Heart left ventricle (tissue), 16 donors: ENCODE results near the gene NANOS2. TPM values are rescaled to one million over a fixed set of nuclear protein-coding genes. Genes with fewer than 3 reads are reported as not detected.

Experiments used
- ATAC-seq, 4 donors: fragments of 200-7000 bp; cut with Tn5 transposase; one replicate each; pipeline ENCODE4 v1.9.1; 2020 to 2022; ENCODE audit warnings: moderate library complexity in 4 of 4, mild to moderate bottlenecking in 3 of 4, moderate number of reproducible peaks in 1 of 4
- DNase-seq, 5 donors: peaks; one replicate each; pipeline ENCODE4 v3.0.0-alpha.2; 2020
- H3K27ac ChIP-seq, 12 donors: fragments of 200-600 bp; sonication (generic) in 4 of 12; one replicate each; pipeline versions ENCODE4 v1.5.0 to v1.8.0; 2016 to 2022; ENCODE audit warnings: mild to moderate bottlenecking in 2 of 12
- H3K27me3 ChIP-seq, 9 donors: fragments of 200-600 bp; sonication (generic) in 2 of 9; one replicate each; pipeline versions ENCODE4 v1.5.1 to v1.8.0; 2016 to 2022; ENCODE audit warnings: mild to moderate bottlenecking in 3 of 9
- H3K36me3 ChIP-seq, 9 donors: fragments of 200-600 bp; sonication (generic) in 2 of 9; one replicate each; pipeline versions ENCODE4 v1.5.0 to v1.8.0; 2018 to 2022; ENCODE audit warnings: mild to moderate bottlenecking in 2 of 9
- H3K4me1 ChIP-seq, 12 donors: fragments of 200-600 bp; sonication (generic) in 4 of 12; one replicate each; pipeline versions ENCODE4 v1.5.0 to v1.8.0; 2016 to 2022; ENCODE audit warnings: mild to moderate bottlenecking in 3 of 12
- H3K4me3 ChIP-seq, 12 donors: fragments of 200-600 bp; sonication (generic) in 4 of 12; one replicate each; pipeline versions ENCODE4 v1.5.0 to v1.8.0; 2017 to 2022; ENCODE audit warnings: mild to moderate bottlenecking in 9 of 12, moderate library complexity in 4 of 12
- H3K9me3 ChIP-seq, 12 donors: fragments of 200-600 bp; sonication (generic) in 4 of 12; one replicate each; pipeline versions ENCODE4 v1.5.0 to v1.8.0; 2016 to 2022; ENCODE audit warnings: mild to moderate bottlenecking in 1 of 12
- POLR2A ChIP-seq, 2 donors: fragments of 450-650 bp; IDR thresholded peaks; one replicate each; pipeline ENCODE4 v1.6.1; 2017; ENCODE audit warnings: antibody characterized with exemption in 2 of 2, mild to moderate bottlenecking in 2 of 2, moderate library complexity in 2 of 2
- WGBS, 4 donors: extraction: QIAGEN DNeasy Blood & Tissue Kit in 2 of 4; methylation state at CpG; one replicate each; pipeline versions ENCODE4 v1.1.5 to v1.1.7; 2013 to 2018; 5-methylcytosine and 5-hydroxymethylcytosine counted together
- intact Hi-C, 10 donors: fragments of 100-400 bp; cut with DNase I; formaldehyde crosslinking; loops; one replicate each; pipeline versions ENCODE4 v1.11.1 to v1.14.2; 2022
- polyA plus RNA-seq, 2 donors: library from polyadenylated mRNA; stranded (reverse); fragments of 200-250 nt; gene quantifications; one replicate each; pipeline ENCODE4 v1.2.3, GENCODE V29; 2013
- total RNA-seq, 9 donors: library from RNA; depleted of rRNA in 2 of 9; stranded (reverse); fragments of >200 nt in 2 of 9; fragmentation: NEBNext Ultra II Directional in 3 of 9; extraction: Animal tissue kit (Norgen Biotek cat#: 25700) in 3 of 9; gene quantifications; one replicate each; pipeline versions ENCODE4 v1.1.0 to v1.2.4, GENCODE V29; 2016 to 2023
- TF ChIP-seq, protein P1 (sequence below), 12 donors: fragments of 200-600 bp; sonication (generic) in 4 of 12; IDR thresholded peaks; one replicate each; pipeline versions ENCODE4 v1.5.0 to v1.8.0; 2018 to 2022; ENCODE audit warnings: antibody characterized with exemption in 12 of 12, mild to moderate bottlenecking in 5 of 12
- donor health status: ischemic (EF 13 %, LVEDD 7.1; RV severe dilation, severe dysfunction).
- donor health status: healthy with polysubstance abuse.
- donor health status: DM: no; HTN: yes; CAD: no.
- donor health status: DM: no; HTN: no; CAD: no.
- donor health status: ischemic (EF 25% LVEDD 6.9; RV normal size, moderate dysfunction).
- donor health status: ischemic (EF 25% LVEDD 5.7; RV mildly dilated, moderate dysfunction).
- donor health status: healthy.
- donor health status: DM: yes; HTN: yes; CAD: no.
- donor health status: ischemic (EF 35%, LVEDD 5.7; RV mildly dilated, moderate dysfunction).
- donor health status: nonischemic (EF 11% LVEDD 7.7; RV severe dilation, severe dysfunction).
- donor health status: DM: yes; HTN: yes; CAD: no.
- donor health status: PGD.
- donor health status: ischemic (EF 29% LVEDD 5.4; RV normal size, mild dysfunction).
- donor health status: nonischemic (EF 23%, LVEDD 6.1; RV moderate dilation, normal function).

Gene NANOS2
- total and polyA plus RNA-seq, 11 donors = not detected

- peaks cover 0 to 13% (median 5%) of the 10 kb centered on the region in 9 donors for H3K36me3 ChIP-seq
- 32 to 39% (median 37%) methylated on average over 5 of the region's 5 CpGs for WGBS, 4 donors
- H3K27ac ChIP-seq = no peak overlapping the region
- intact Hi-C loops = loop anchor here in 5 of 10 donors (1.0 to 5.0 kb wide), 2 partner anchors 19 to 66 kb away; partner anchors contain the start of genes RSPH6A (in 3 of the 5) and FOXA3 (in 2 of the 5)
- H3K4me1 ChIP-seq = peaks cover 11 to 50% (median 33%) of the 10 kb centered on the region in 12 donors
- no peaks in the 10 kb centered on the region for H3K27me3 ChIP-seq
- ATAC-seq = no peak
- peak overlapping the region in 3 of 12 donors; percentile 7 to 10 (median 9) for H3K4me3 ChIP-seq
- no peak for TF ChIP-seq POLR2A (IDR thresholded peaks at IDR 0.05)
- TF ChIP-seq, protein P1, sequence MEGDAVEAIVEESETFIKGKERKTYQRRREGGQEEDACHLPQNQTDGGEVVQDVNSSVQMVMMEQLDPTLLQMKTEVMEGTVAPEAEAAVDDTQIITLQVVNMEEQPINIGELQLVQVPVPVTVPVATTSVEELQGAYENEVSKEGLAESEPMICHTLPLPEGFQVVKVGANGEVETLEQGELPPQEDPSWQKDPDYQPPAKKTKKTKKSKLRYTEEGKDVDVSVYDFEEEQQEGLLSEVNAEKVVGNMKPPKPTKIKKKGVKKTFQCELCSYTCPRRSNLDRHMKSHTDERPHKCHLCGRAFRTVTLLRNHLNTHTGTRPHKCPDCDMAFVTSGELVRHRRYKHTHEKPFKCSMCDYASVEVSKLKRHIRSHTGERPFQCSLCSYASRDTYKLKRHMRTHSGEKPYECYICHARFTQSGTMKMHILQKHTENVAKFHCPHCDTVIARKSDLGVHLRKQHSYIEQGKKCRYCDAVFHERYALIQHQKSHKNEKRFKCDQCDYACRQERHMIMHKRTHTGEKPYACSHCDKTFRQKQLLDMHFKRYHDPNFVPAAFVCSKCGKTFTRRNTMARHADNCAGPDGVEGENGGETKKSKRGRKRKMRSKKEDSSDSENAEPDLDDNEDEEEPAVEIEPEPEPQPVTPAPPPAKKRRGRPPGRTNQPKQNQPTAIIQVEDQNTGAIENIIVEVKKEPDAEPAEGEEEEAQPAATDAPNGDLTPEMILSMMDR (IDR thresholded peaks at IDR 0.05) = peak in 2 of 12 donors; percentile 43 to 45
- no peak for DNase-seq
- H3K9me3 ChIP-seq = no peaks in the 10 kb centered on the region
These were observed 31.0 kb downstream of the NANOS2 start for GRCh38 chr19:45883586-45883880.

DNA sequence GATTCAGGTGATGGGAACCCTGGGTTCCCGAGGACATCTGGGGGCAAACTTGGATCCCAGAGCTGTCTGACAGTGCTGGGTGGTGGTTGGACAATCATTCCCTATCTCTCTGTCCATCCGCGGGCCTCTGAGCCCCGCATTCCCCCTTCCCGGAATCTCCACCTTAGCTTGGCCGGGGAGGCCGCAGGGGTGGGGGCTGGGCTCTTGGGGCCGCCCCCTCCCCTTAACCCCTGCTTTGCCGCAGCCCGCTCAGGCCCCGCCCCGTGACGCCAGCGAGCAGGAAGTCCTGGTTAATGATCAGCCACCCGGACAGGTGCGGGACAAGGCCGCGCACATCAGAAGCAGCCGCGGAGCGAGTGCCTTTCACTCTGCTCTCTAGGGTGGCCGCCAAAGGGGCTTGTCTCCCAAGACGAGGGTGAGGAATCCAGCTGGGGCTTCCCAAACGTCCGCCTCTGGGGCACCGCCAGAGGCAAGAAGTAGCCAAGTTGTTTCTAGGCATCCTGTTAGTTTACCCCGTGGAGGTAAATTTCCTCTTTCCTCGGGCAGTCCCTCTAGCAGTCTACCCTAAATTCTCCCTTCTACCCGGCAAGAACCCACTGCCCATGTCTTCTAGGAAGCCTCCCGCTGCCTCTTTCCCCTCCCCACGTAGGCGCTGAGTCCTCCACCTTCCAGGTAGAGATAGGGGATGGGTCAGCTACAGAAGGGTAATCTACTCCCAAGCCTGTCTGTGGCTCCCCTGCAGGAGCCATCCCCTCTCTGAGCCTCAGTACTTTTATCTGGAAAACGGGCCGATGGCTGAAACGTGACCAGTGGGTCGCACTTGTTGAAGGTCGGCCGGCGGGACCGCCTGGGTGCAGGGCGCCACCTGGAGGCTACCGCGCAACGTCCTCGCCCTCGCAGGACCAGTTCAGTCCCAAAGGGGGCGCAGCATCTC lies 31.7 kb downstream of the NANOS2 start:
- ATAC-seq (no peak), DNase-seq (peak; percentile 72 to 86 (median 77))
- H3K4me3 ChIP-seq = peak overlapping the region in 6 of 12 donors; percentile 2 to 35 (median 6)
- H3K9me3 ChIP-seq = no peaks in the 10 kb centered on the region
- TF ChIP-seq, protein P1 (IDR thresholded peaks at IDR 0.05) = peak; percentile 73 to 95 (median 83)
- no peak for TF ChIP-seq POLR2A (IDR thresholded peaks at IDR 0.05)
- H3K27ac ChIP-seq = no peak overlapping the region
- peaks cover 0 to 13% (median 5%) of the 10 kb centered on the region in 9 donors for H3K36me3 ChIP-seq
- no peaks in the 10 kb centered on the region for H3K27me3 ChIP-seq
- intact Hi-C loops = loop anchor here in 5 of 10 donors (1.0 to 5.0 kb wide), 2 partner anchors 19 to 66 kb away; partner anchors contain the start of genes RSPH6A (in 3 of the 5) and FOXA3 (in 2 of the 5)
- H3K4me1 ChIP-seq = peaks cover 11 to 50% (median 33%) of the 10 kb centered on the region in 12 donors
- WGBS, 4 donors = 25 to 31% (median 28%) methylated on average over 42 to 47 of the region's 47 CpGs

DNA sequence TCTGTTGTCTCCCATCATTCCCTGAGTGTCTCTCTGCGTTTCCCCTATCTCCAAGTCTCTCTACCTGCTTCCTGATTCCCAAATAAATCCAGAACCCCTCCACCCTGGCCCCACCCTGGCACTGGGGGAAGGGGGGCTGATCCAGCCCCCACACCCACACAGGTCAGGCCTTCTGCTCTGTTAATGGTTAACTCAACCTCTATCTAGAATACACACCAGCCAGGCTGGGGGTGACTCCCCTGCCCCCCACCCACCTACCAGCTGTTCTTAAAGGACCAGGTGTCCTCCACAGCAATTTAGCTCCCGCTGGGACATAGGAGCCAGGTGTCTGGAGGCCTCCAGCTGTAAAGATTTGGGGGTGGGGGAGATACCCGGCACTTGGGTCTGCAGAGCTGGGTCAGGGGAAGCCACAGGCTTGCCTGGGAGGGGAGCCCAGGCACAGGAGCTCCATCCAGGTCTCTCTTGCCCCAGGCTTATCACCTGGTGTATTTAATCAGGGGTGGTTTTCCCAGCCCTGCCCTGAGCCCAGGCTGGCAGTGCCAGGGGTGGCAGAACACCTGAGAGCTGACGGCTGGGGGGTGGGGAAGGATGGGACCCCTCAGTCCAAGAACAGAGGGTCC lies 32.6 kb downstream of the NANOS2 start:
- H3K4me3 ChIP-seq = no peak overlapping the region
- peaks cover 0 to 7% (median 0%) of the 10 kb centered on the region in 9 donors for H3K27me3 ChIP-seq
- H3K27ac ChIP-seq = no peak overlapping the region
- peaks cover 0 to 13% (median 5%) of the 10 kb centered on the region in 9 donors for H3K36me3 ChIP-seq
- no peak for DNase-seq
- H3K4me1 ChIP-seq = peaks cover 11 to 48% (median 33%) of the 10 kb centered on the region in 12 donors
- TF ChIP-seq POLR2A (IDR thresholded peaks at IDR 0.05) = no peak
- TF ChIP-seq, protein P1 (IDR thresholded peaks at IDR 0.05) = no peak
- 59 to 73% (median 63%) methylated on average over 4 of the region's 4 CpGs for WGBS, 4 donors
- no peak for ATAC-seq
- H3K9me3 ChIP-seq = no peaks in the 10 kb centered on the region
- intact Hi-C loops = loop anchor here in 3 of 10 donors (5.0 kb wide), 1 partner anchor 65 kb away; the partner anchor contains the start of gene RSPH6A (in 3 of the 3)
